Raji (cell line): ENCODE results near the gene TEX14.

Source experiments
- POLR2A ChIP-seq: IDR thresholded peaks from 2 replicates; pipeline ENCODE4 v1.6.1; 2011; ENCODE audit warnings: low read depth, low read length, control low read depth; ENCODE audit not compliant: insufficient read depth

Gene TEX14

DNA sequence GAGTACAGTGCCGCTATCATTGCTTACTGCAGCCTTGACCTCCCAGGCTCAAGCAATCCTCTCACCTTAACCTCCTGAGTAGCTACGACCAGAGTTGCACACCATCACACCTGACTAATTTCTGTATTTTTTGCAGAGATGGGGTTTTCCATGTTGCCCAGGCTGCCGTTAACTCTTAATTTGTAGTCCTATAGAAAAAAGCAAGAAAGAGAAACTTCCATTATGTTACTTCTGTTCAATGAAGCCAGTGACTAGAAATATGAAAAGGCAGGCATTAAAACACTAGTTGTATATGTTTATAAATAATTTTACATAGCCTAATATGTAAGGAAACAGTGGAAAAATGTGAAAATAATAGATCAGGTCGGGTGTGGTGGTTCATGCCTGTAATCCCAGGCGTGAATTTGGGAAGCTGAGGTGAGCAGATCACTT lies 10.2 kb upstream of the TEX14 start:
- TF ChIP-seq POLR2A: no peak

DNA sequence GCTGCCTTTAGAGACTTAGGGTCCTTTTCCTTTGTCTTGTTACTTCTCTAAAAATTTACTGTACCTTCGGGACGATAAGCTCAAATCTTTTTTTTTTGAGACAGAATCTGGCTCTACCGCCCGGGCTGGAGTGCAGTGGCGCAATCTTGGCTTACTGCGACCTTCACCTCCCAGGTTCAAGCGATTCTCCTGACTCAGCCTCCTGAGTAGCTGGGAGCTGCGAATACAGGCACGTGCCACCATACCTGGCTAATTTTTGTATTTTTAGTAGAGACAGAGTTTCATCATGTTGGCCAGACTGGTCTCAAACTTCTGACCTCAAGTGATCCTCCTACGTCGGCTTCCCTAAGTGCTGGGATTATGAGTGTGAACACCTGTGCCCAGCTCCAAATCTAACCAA lies 7.9 kb upstream of the TEX14 start:
- TF ChIP-seq POLR2A: no peak

DNA sequence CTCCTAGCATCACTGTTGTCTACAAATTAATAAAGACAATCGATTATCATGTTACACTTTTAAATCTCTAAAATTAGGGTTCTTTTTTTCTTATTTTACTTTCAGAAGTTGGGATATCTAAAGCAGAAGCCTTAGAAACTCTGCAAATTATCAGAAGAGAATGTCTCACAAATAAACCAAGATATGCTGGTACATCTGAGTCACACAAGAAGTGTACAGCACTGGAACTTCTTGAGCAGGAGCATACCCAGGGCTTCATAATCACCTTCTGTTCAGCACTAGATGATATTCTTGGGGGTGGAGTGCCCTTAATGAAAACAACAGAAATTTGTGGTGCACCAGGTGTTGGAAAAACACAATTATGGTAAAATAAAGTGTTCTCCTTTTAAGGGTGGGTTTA lies 3.0 kb upstream of the TEX14 start:
- TF ChIP-seq POLR2A: no peak

DNA sequence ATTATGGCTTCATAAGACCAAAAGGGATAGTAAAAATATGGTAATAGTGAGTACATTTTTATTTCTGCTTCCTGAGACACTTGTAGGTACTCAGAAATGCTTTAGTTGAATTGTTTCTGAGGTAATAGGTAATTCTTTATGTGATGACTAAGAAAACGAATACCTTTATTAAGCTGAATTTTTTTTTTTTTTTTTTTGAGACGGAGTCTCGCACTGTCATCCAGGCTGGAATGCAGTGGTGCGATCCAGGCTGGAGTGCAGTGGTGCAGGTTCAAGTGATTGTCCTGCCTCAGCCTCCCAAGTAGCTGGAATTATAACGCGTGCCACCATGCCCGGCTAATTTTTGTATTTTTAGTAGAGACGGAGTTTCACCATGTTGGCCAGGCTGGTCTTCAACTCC lies 2.5 kb upstream of the TEX14 start:
- TF ChIP-seq POLR2A: no peak

DNA sequence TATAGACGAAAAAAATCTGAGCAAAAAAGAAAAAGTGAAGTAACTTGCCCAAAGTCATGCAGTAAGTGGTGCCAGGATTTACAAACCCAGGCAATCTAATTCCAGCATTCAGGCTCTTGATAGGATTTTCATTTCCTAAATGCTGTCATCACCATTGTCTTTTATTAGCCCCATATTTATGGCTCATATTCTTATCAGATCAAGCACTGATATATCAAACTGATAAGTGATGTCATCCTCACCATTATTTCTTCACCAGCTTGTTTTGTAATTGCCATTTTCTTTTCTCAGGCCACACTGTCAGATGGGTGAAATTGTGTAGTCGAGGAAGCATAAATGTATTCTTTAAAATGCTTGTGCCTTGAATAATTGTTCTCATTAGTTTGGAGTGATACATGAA lies 1.9 kb upstream of the TEX14 start:
- TF ChIP-seq POLR2A: no peak

GRCh38 chr17:58693208-58693607 lies 1.4 kb upstream of the TEX14 start:
- TF ChIP-seq POLR2A: no peak

GRCh38 chr17:58692239-58693055 lies 602 bp upstream of the TEX14 start, which contains the start of gene RAD51C:
Gene RAD51C (plus strand): TSS chr17:58692602. CDS start chr17:58692644, 42 bp downstream.
- peak; percentile 85 for TF ChIP-seq POLR2A

- no peak for TF ChIP-seq POLR2A
Observed at GRCh38 chr17:58688521-58688920, 3.3 kb downstream of the TEX14 start.

- no peak for TF ChIP-seq POLR2A
Observed at GRCh38 chr17:58686980-58687379, 4.9 kb downstream of the TEX14 start.

DNA sequence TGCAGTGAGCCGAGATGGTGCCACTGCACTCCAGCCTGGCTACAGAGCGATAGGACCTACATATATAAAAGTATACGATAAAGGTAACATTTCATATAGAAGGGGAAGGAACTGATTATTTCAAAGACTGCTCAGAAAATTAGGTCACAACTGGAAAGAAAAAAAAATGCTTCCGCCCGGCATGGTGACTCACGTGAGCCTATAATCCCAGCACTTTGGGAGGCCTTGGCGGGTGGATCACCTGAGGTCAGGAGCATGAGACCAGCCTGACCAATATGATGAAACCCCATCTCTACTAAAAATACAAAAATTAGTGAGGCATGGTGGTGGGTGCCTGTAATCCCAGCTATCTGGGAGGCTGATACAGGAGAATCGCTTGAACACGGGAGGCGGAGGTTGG lies 7.8 kb downstream of the TEX14 start:
- TF ChIP-seq POLR2A: no peak

- TF ChIP-seq POLR2A: no peak
Observed at GRCh38 chr17:58680038-58680369, 11.8 kb downstream of the TEX14 start.

GRCh38 chr17:58679263-58680037 lies 12.4 kb downstream of the TEX14 start:
- TF ChIP-seq POLR2A: 0 out of 2 replicates have a peak, but pooled peaks have one; percentile 19

GRCh38 chr17:58677194-58677880 lies 14.5 kb downstream of the TEX14 start:
- TF ChIP-seq POLR2A: no peak

DNA sequence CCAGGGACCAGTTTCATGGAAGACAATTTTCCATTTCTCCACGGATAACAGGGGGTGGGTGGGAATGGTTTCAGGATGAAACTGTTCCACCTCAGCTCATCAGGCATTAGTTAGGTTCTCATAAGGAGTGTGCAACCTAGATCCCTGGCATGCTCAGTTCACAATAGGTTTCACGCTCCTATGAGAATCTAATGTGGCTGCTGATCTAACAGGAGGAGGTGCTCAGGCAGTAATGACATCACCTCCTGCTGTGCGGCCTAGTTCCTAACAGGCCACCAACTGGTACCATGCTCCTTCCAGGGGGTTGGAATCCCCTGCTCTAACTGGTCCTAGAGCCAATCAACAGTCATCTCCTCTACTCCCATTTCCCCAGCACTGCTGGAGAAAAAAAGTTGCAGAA lies 19.9 kb downstream of the TEX14 start:
- no peak for TF ChIP-seq POLR2A

- TF ChIP-seq POLR2A: no peak
Observed at GRCh38 chr17:58669853-58670252, 22.0 kb downstream of the TEX14 start.

- no peak for TF ChIP-seq POLR2A
Observed at GRCh38 chr17:58668598-58668935, 23.3 kb downstream of the TEX14 start.

DNA sequence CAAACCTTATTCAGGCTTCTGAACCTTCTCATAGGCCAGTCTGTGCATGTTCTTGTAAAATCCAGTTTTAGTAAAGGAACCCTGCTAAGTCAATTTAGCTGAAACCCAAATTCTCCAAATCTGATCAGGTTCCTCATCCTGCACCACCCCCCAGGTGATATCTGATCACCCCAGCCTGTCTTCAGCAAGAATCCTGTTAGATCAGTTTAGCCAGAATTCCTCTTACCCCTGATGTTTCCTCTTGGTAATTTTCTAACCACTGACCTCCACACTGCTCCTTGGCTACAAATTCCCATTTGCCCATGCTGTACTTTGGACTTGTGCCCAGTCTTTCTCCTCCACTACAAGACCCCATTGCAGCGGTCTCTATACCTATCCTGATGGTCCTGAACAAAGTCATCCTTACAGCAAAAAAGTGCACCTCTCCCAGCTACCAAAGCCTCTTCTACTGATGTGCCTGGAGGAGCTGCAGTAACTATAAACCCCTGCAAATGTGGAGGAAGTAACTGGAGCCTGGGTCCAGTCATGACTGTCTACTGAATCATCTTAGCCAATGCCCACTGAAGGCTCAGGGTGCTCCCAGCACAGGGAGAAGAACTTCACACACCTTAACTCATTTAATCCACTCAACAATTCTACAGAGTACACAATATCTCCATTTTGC lies 23.8 kb downstream of the TEX14 start:
- no peak for TF ChIP-seq POLR2A
